IMR-90 (cell line): ENCODE results near the gene TIGD4. TPM values are rescaled to one million over a fixed set of nuclear protein-coding genes. Genes with fewer than 3 reads are reported as not detected.

ENCODE experiments used
- ATAC-seq: fragments of 200-7000 bp; cut with Tn5 transposase; 2 replicates; pipeline ENCODE4 v1.9.1; 2020; ENCODE audit warnings: low read depth, mild to moderate bottlenecking, moderate library complexity
- BruUV-seq: library from RNA; stranded (reverse); fragments of 400-500 nt; replicated peaks from 2 replicates; lab custom pipeline; 2021; lab: Mats Ljungman, UMichigan
- CTCF ChIA-PET: fragments of 300-600 bp; formaldehyde crosslinking; extraction: SDS; loops from one replicate; lab custom pipeline; 2021; ENCODE audit warnings: antibody characterized with exemption; lab: Yijun Ruan, JAX
- POLR2A ChIA-PET: fragments of 300-600 bp; sonication (Branson Sonifier 250); formaldehyde crosslinking; loops from one replicate; lab custom pipeline; 2022; ENCODE audit warnings: antibody characterized with exemption; ENCODE audit not compliant: unreplicated experiment; lab: Charles Lee
- DNase-seq: peaks from one replicate; pipeline ENCODE4 v3.0.0; 2013
- H2AFZ ChIP-seq: replicated peaks from 2 replicates; pipeline ENCODE3; 2013; ENCODE audit warnings: low read length, mild to moderate bottlenecking; ENCODE audit not compliant: poor library complexity
- H2AK5ac ChIP-seq: 2 replicates; pipeline ENCODE4 v1.6.1; 2013; ENCODE audit warnings: low read depth, low read length, inconsistent platforms
- H2AK9ac ChIP-seq: replicated peaks from 2 replicates; pipeline ENCODE3; 2013; ENCODE audit warnings: mild to moderate bottlenecking, low read depth, low read length, moderate library complexity; ENCODE audit not compliant: poor library complexity
- H2BK120ac ChIP-seq: 2 replicates; pipeline ENCODE4 v1.6.1; 2013; ENCODE audit warnings: low read depth, low read length, inconsistent platforms
- H2BK15ac ChIP-seq: 3 replicates; pipeline ENCODE4 v1.6.1; 2013; ENCODE audit warnings: low read depth, low read length, inconsistent platforms
- H2BK20ac ChIP-seq: 2 replicates; pipeline ENCODE4 v1.6.1; 2013; ENCODE audit warnings: low read depth, mild to moderate bottlenecking, inconsistent platforms, low read length, moderate library complexity
- H2BK5ac ChIP-seq: 2 replicates; pipeline ENCODE4 v1.6.1; 2013; ENCODE audit warnings: mild to moderate bottlenecking, low read depth, low read length, inconsistent platforms; ENCODE audit not compliant: poor library complexity, severe bottlenecking
- H3K14ac ChIP-seq: replicated peaks from 2 replicates; pipeline ENCODE4 v1.6.1; 2013; ENCODE audit warnings: low read depth, low read length, inconsistent platforms
- H3K18ac ChIP-seq: 2 replicates; pipeline ENCODE4 v1.6.1; 2013; ENCODE audit warnings: low read depth, low read length, control low read depth
- H3K23ac ChIP-seq: 2 replicates; pipeline ENCODE4 v1.6.1; 2013; ENCODE audit warnings: low read depth, low read length, inconsistent platforms
- H3K27ac ChIP-seq: 2 replicates; pipeline ENCODE4 v1.5.1; 2013; ENCODE audit warnings: mild to moderate bottlenecking, control low read depth, low read length; ENCODE audit not compliant: insufficient read depth
- H3K27me3 ChIP-seq: 2 replicates; pipeline ENCODE4 v1.6.1; 2013; ENCODE audit warnings: low read length; ENCODE audit not compliant: control insufficient read depth, insufficient read depth
- H3K36me3 ChIP-seq: 2 replicates; pipeline ENCODE4 v1.6.1; 2013; ENCODE audit warnings: low read length, mixed read lengths; ENCODE audit not compliant: control insufficient read depth, insufficient read depth
- H3K4ac ChIP-seq: 2 replicates; pipeline ENCODE4 v1.6.1; 2013; ENCODE audit warnings: low read depth, low read length, inconsistent platforms
- H3K4me1 ChIP-seq: 2 replicates; pipeline ENCODE4 v1.6.1; 2013; ENCODE audit warnings: low read length, mixed read lengths; ENCODE audit not compliant: control insufficient read depth, insufficient read depth
- H3K4me2 ChIP-seq: 2 replicates; pipeline ENCODE4 v1.6.1; 2013; ENCODE audit warnings: low read depth, mild to moderate bottlenecking, control low read depth, low read length, moderate library complexity
- H3K4me3 ChIP-seq: 2 replicates; pipeline ENCODE4 v1.5.1; 2013; ENCODE audit warnings: low read depth, mild to moderate bottlenecking, control low read depth, low read length, moderate library complexity; ENCODE audit not compliant: insufficient read depth
- H3K56ac ChIP-seq: 2 replicates; pipeline ENCODE4 v1.6.1; 2013; ENCODE audit warnings: low read length, inconsistent platforms; ENCODE audit not compliant: insufficient read depth; ENCODE audit errors: extremely low read depth
- H3K79me1 ChIP-seq, 2 experiments: 2 replicates each; pipeline ENCODE4 v1.6.1; 2013; ENCODE audit warnings: low read length in 2 of 2, inconsistent platforms in 1 of 2, low read depth in 1 of 2
- H3K9ac ChIP-seq: 2 replicates; pipeline ENCODE4 v1.6.1; 2013; ENCODE audit warnings: low read depth, low read length, control low read depth
- H3K9me1 ChIP-seq: 2 replicates; pipeline ENCODE4 v1.6.1; 2013; ENCODE audit warnings: low read length, inconsistent platforms; ENCODE audit not compliant: insufficient read depth
- H3K9me3 ChIP-seq: 2 replicates; pipeline ENCODE4 v1.6.1; 2013; ENCODE audit warnings: low read length; ENCODE audit not compliant: control insufficient read depth, insufficient read depth
- H4K20me1 ChIP-seq: 2 replicates; pipeline ENCODE4 v1.6.1; 2013; ENCODE audit warnings: low read length, inconsistent platforms; ENCODE audit not compliant: insufficient read depth
- H4K5ac ChIP-seq: 2 replicates; pipeline ENCODE4 v1.6.1; 2013; ENCODE audit warnings: mild to moderate bottlenecking, low read depth, low read length, control low read depth
- H4K8ac ChIP-seq, 2 experiments: 2 replicates each; pipeline ENCODE4 v1.6.1; 2013; ENCODE audit warnings: low read depth in 2 of 2, low read length in 2 of 2, control low read depth in 1 of 2, inconsistent platforms in 1 of 2
- H4K91ac ChIP-seq: 2 replicates; pipeline ENCODE4 v1.6.1; 2013; ENCODE audit warnings: low read depth, low read length, inconsistent platforms; ENCODE audit not compliant: insufficient read depth
- BHLHE40 ChIP-seq: fragments of 150-350 bp; IDR thresholded peaks from 2 replicates; pipeline ENCODE4 v1.6.1; 2016; ENCODE audit warnings: mild to moderate bottlenecking, low read depth, low read length
- CEBPB ChIP-seq: IDR thresholded peaks from 2 replicates; pipeline ENCODE4 v1.6.1; 2012; ENCODE audit warnings: low read depth, low read length, improper control_type of control experiment
- CHD1 ChIP-seq: IDR thresholded peaks from 2 replicates; pipeline ENCODE4 v1.6.1; 2012; ENCODE audit warnings: low read depth, low read length, improper control_type of control experiment
- CTCF ChIP-seq: conservative IDR thresholded peaks from 2 replicates; pipeline ENCODE4 v1.5.1; 2012; ENCODE audit warnings: mild to moderate bottlenecking, low read depth, low read length, improper control_type of control experiment
- ELK1 ChIP-seq: fragments of 150-350 bp; IDR thresholded peaks from 2 replicates; pipeline ENCODE4 v1.6.1; 2016; ENCODE audit warnings: low read depth, mild to moderate bottlenecking, low read length, moderate library complexity, borderline replicate concordance
- FOS ChIP-seq: fragments of 150-350 bp; IDR thresholded peaks from 2 replicates; pipeline ENCODE4 v1.6.1; 2016; ENCODE audit warnings: low read depth, low read length
- MAFK ChIP-seq: IDR thresholded peaks from 2 replicates; pipeline ENCODE4 v1.6.1; 2012; ENCODE audit warnings: low read depth, low read length, improper control_type of control experiment
- MAZ ChIP-seq: IDR thresholded peaks from 2 replicates; pipeline ENCODE4 v1.6.1; 2012; ENCODE audit warnings: low read depth, mild to moderate bottlenecking, low read length, improper control_type of control experiment, moderate library complexity, borderline replicate concordance
- MXI1 ChIP-seq: IDR thresholded peaks from 2 replicates; pipeline ENCODE4 v1.6.1; 2012; ENCODE audit warnings: low read depth, mild to moderate bottlenecking, low read length, moderate library complexity, borderline replicate concordance
- NFE2L2 ChIP-seq: fragments of 150-350 bp; IDR thresholded peaks from 2 replicates; pipeline ENCODE4 v1.6.1; 2016; ENCODE audit warnings: low read depth, mild to moderate bottlenecking, low read length
- POLR2A ChIP-seq: IDR thresholded peaks from 2 replicates; pipeline ENCODE4 v1.6.1; 2012; ENCODE audit warnings: mild to moderate bottlenecking, low read depth, low read length
- RAD21 ChIP-seq: IDR thresholded peaks from 2 replicates; pipeline ENCODE4 v1.6.1; 2012; ENCODE audit warnings: low read length, improper control_type of control experiment
- RCOR1 ChIP-seq: IDR thresholded peaks from 2 replicates; pipeline ENCODE4 v1.6.1; 2012; ENCODE audit warnings: mild to moderate bottlenecking, low read length, improper control_type of control experiment; ENCODE audit not compliant: insufficient replicate concordance
- RFX5 ChIP-seq: IDR thresholded peaks from 2 replicates; pipeline ENCODE4 v1.8.0; 2012; ENCODE audit warnings: low read depth, mild to moderate bottlenecking, low read length, moderate library complexity
- SMC3 ChIP-seq: fragments of 150-350 bp; IDR thresholded peaks from 2 replicates; pipeline ENCODE4 v1.6.1; 2016; ENCODE audit warnings: low read depth, mild to moderate bottlenecking, antibody characterized with exemption, low read length, moderate library complexity
- USF2 ChIP-seq: fragments of 150-350 bp; IDR thresholded peaks from 2 replicates; pipeline ENCODE4 v1.6.1; 2017; ENCODE audit warnings: mild to moderate bottlenecking, antibody characterized with exemption, low read length, low read depth
- WGBS, 2 experiments: methylation state at CpG; one replicate each; pipeline versions ENCODE4 v1.1.5 to v1.1.7; 2013; ENCODE audit warnings: missing lambda C conversion rate in 2 of 2; ENCODE audit not compliant: insufficient read length in 1 of 2; ENCODE audit errors: extremely low coverage in 2 of 2; 5-methylcytosine and 5-hydroxymethylcytosine counted together
- dilution Hi-C: fragments of 300-500 bp; cut with HindIII; formaldehyde crosslinking; loops from one replicate; pipeline ENCODE4 v1.14.3; 2018; ENCODE audit warnings: low sequenced_read_pairs; ENCODE audit not compliant: unreplicated experiment
- in situ Hi-C: fragments of 300-500 bp; cut with MboI; formaldehyde crosslinking; loops from 3 replicates; pipeline ENCODE4 v1.14.3; 2019; ENCODE audit warnings: low sequenced_read_pairs, inconsistent platforms, mixed read lengths
- intact Hi-C: fragments of 100-400 bp; cut with micrococcal nuclease; formaldehyde crosslinking; loops from 2 replicates; pipeline ENCODE4 v1.10.0; 2022
- polyA plus RNA-seq, 3 experiments: library from polyadenylated mRNA; depleted of rRNA; stranded (reverse); fragments of >200 nt; gene quantifications; 2 replicates each; pipeline ENCODE4 v1.2.3, GENCODE V29; 2012; ENCODE audit warnings: low replicate concordance in 1 of 3
- total RNA-seq: library from RNA; depleted of rRNA; stranded (reverse); fragments of >200 nt; gene quantifications from 2 replicates; pipeline ENCODE4 v1.2.3, GENCODE V29; 2012

The TIGD4 gene
- total and polyA plus RNA-seq, 2 of the 4 experiments (the other 2 are of a cell fraction): 0.03 TPM; not detected in 1

GRCh38 chr4:152735396-152735859, 44.1 kb downstream of the TIGD4 start:
- Histone ChIP-seq H3K18ac (no peak overlapping the region), H3K9me1 (no peaks in the 10 kb centered on the region), H3K9me3 (no peaks in the 10 kb centered on the region), H3K27ac (no peak overlapping the region), H4K8ac (no peak overlapping the region), H3K9ac (no peak overlapping the region), H3K4me1 (no peaks in the 10 kb centered on the region), H2BK5ac (no peak overlapping the region), H2AFZ (no peak overlapping the region), H3K27me3 (peaks cover 23% of the 10 kb centered on the region), H3K36me3 (no peaks in the 10 kb centered on the region), H3K4me2 (no peak overlapping the region), H3K14ac (no peak overlapping the region), H2BK120ac (no peak overlapping the region), H4K20me1 (no peaks in the 10 kb centered on the region), H4K5ac (no peak overlapping the region), H2AK5ac (no peak overlapping the region), H3K4me3 (no peak overlapping the region), H2AK9ac (no peak overlapping the region), H3K23ac (no peak overlapping the region), H3K4ac (no peak overlapping the region), H2BK15ac (no peak overlapping the region), H3K56ac (no peak overlapping the region), H4K91ac (no peak overlapping the region), H3K79me1 (no peaks in the 10 kb centered on the region), H2BK20ac (no peak overlapping the region)
- intact Hi-C loops (loop anchor here (1.0 to 5.0 kb wide), 3 partner anchors 233 to 327 kb away; no protein-coding TSS in a partner anchor), dilution Hi-C loops (no loop called here), in situ Hi-C loops (loop anchor here (10.0 kb wide), 1 partner anchor 231 kb away; no protein-coding TSS in a partner anchor)
- DNase-seq: peak; percentile 11
- TF ChIP-seq RAD21 (peak; percentile 59), NFE2L2 (no peak), CEBPB (no peak), MAFK (no peak), CTCF (peak; percentile 56), SMC3 (peak; percentile 44), RFX5 (no peak), FOS (no peak), ELK1 (no peak), USF2 (no peak), MAZ (no peak), MXI1 (no peak), POLR2A (no peak), BHLHE40 (no peak), RCOR1 (no peak), CHD1 (no peak)
- ChIA-PET CTCF (interaction anchor here (0.9 kb wide), 1 partner anchor 103 kb away, joined by 3 read pairs; no protein-coding TSS in a partner anchor), POLR2A (no interaction called here)
- no CpG with 5 or more reads among the region's 2 CpGs for whole genome bisulfite sequencing, 2 experiments
- peak; percentile 56; the same call in 1 of the 2 replicates for ATAC-seq
- BruUV-seq: no TSS peak
